HepG2 (cell line): Measurements from ENCODE around the gene ACADVL. TPM values are rescaled to one million over a fixed set of nuclear protein-coding genes. Genes with fewer than 3 reads are reported as not detected.

ENCODE experiments used
- ARID4A ChIP-seq: sonication (generic); formaldehyde crosslinking; IDR thresholded peaks from 2 replicates; pipeline ENCODE4 v1.5.0; 2020; ENCODE audit warnings: mild to moderate bottlenecking, missing genetic modification reagents, borderline replicate concordance
- ASH2L ChIP-seq: fragments of 300-600, 200-600 bp; sonication (generic); IDR thresholded peaks from 2 replicates; pipeline ENCODE4 v1.7.0; 2017; ENCODE audit warnings: low read depth, mild to moderate bottlenecking, moderate library complexity, mixed read lengths, low read length; ENCODE audit not compliant: insufficient read length
- ESRRA ChIP-seq: sonication (generic); formaldehyde crosslinking; IDR thresholded peaks from 2 replicates; pipeline ENCODE4 v1.5.1; 2020; ENCODE audit warnings: mild to moderate bottlenecking, low read depth, missing genetic modification reagents
- HMG20B ChIP-seq: conservative IDR thresholded peaks from 2 replicates; pipeline ENCODE4 v1.6.1; 2016; ENCODE audit warnings: missing genetic modification reagents, missing compliant biosample characterization
- JUNB ChIP-seq: sonication (generic); formaldehyde crosslinking; IDR thresholded peaks from 2 replicates; pipeline ENCODE4 v1.8.0; 2022; ENCODE audit warnings: missing genetic modification reagents, mild to moderate bottlenecking, borderline replicate concordance
- KDM3A ChIP-seq: IDR thresholded peaks from 2 replicates; pipeline ENCODE4 v1.6.1; 2018; ENCODE audit warnings: low read depth, missing compliant biosample characterization
- KMT2B ChIP-seq: IDR thresholded peaks from 2 replicates; pipeline ENCODE4 v1.6.1; 2016; ENCODE audit warnings: missing genetic modification reagents, missing compliant biosample characterization
- NAIF1 ChIP-seq: sonication (generic); formaldehyde crosslinking; IDR thresholded peaks from 2 replicates; pipeline ENCODE4 v1.5.0; 2020; ENCODE audit warnings: mild to moderate bottlenecking, missing genetic modification reagents, borderline replicate concordance
- NFIB ChIP-seq: sonication (generic); formaldehyde crosslinking; IDR thresholded peaks from 2 replicates; pipeline ENCODE4 v1.9.0; 2021; ENCODE audit warnings: missing genetic modification reagents, mild to moderate bottlenecking, borderline replicate concordance
- NFKBIZ ChIP-seq: IDR thresholded peaks from 2 replicates; pipeline ENCODE4 v1.6.1; 2018; ENCODE audit warnings: missing genetic modification reagents, missing compliant biosample characterization
- NONO ChIP-seq, 2 experiments: fragments of 450-650 bp in 1 of 2; sonication (generic) in 1 of 2; formaldehyde crosslinking in 1 of 2; IDR thresholded peaks in 1 of 2; conservative IDR thresholded peaks in 1 of 2; 2 replicates each; pipeline versions ENCODE4 v1.6.1 to v1.8.0; 2017 to 2022; ENCODE audit warnings: mild to moderate bottlenecking in 1 of 2, missing genetic modification reagents in 1 of 2, moderate library complexity in 1 of 2
- PRDM4 ChIP-seq: sonication (generic); formaldehyde crosslinking; IDR thresholded peaks from 2 replicates; pipeline ENCODE4 v1.9.0; 2021; ENCODE audit warnings: missing genetic modification reagents, borderline replicate concordance
- STAG1 ChIP-seq: sonication (generic); formaldehyde crosslinking; IDR thresholded peaks from 2 replicates; pipeline ENCODE4 v1.4.0; 2020; ENCODE audit warnings: missing genetic modification reagents
- ZFP36L1 ChIP-seq: sonication (generic); formaldehyde crosslinking; IDR thresholded peaks from 2 replicates; pipeline ENCODE4 v1.8.0; 2022; ENCODE audit warnings: mild to moderate bottlenecking, missing genetic modification reagents, moderate library complexity
- ZNF101 ChIP-seq: sonication (generic); formaldehyde crosslinking; IDR thresholded peaks from 2 replicates; pipeline ENCODE4 v1.4.0; 2020; ENCODE audit warnings: mild to moderate bottlenecking, low read depth, missing genetic modification reagents, borderline replicate concordance
- ZNF136 ChIP-seq: sonication (generic); formaldehyde crosslinking; IDR thresholded peaks from 2 replicates; pipeline ENCODE4 v1.8.1; 2022; ENCODE audit warnings: low read depth, mild to moderate bottlenecking, moderate library complexity, missing genetic modification reagents
- ZNF230 ChIP-seq: sonication (generic); formaldehyde crosslinking; IDR thresholded peaks from 2 replicates; pipeline ENCODE4 v1.4.0; 2020; ENCODE audit warnings: mild to moderate bottlenecking, missing genetic modification reagents
- ZNF30 ChIP-seq: sonication (generic); formaldehyde crosslinking; IDR thresholded peaks from 2 replicates; pipeline ENCODE4 v1.5.0; 2020; ENCODE audit warnings: mild to moderate bottlenecking, missing genetic modification reagents
- ZNF354B ChIP-seq: sonication (generic); formaldehyde crosslinking; IDR thresholded peaks from 2 replicates; pipeline ENCODE4 v1.8.0; 2022; ENCODE audit warnings: mild to moderate bottlenecking, missing genetic modification reagents
- ZNF441 ChIP-seq: sonication (generic); formaldehyde crosslinking; IDR thresholded peaks from 2 replicates; pipeline ENCODE4 v1.7.0; 2021; ENCODE audit warnings: missing genetic modification reagents, borderline replicate concordance
- ZNF564 ChIP-seq: sonication (generic); formaldehyde crosslinking; IDR thresholded peaks from 2 replicates; pipeline ENCODE4 v1.8.1; 2023; ENCODE audit warnings: mild to moderate bottlenecking, missing genetic modification reagents
- ZNF740 ChIP-seq: sonication (generic); formaldehyde crosslinking; IDR thresholded peaks from 2 replicates; pipeline ENCODE4 v1.4.0; 2020; ENCODE audit warnings: missing genetic modification reagents
- ZSCAN9 ChIP-seq: IDR thresholded peaks from 2 replicates; pipeline ENCODE4 v1.6.1; 2016; ENCODE audit warnings: borderline replicate concordance
- polyA plus RNA-seq, 8 experiments: library from polyadenylated mRNA; depleted of rRNA in 3 of 8; stranded (reverse) in 7 of 8; unstranded in 1 of 8; fragments of >200 nt; fragmentation: Illumina TruSeq in 4 of 8; extraction: Trizol in 4 of 8; gene quantifications; 2 replicates each; pipeline versions ENCODE4 v1.2.1 to v1.2.3, GENCODE V29; 2011 to 2016; ENCODE audit warnings: low read depth in 4 of 8, missing spikeins in 1 of 8, mixed read lengths in 1 of 8; ENCODE audit not compliant: insufficient read depth in 1 of 8
- total RNA-seq, 5 experiments: library from RNA; depleted of rRNA; stranded (reverse); fragments of >200 nt; fragmentation: Illumina TruSeq; extraction: Trizol; gene quantifications; 2 replicates each; pipeline ENCODE4 v1.2.3, GENCODE V29; 2016; ENCODE audit warnings: low read depth in 1 of 5

Gene ACADVL
- total and polyA plus RNA-seq, 2 of the 13 experiments (the other 11 are each of a cell fraction or from before 2014, with no cell fraction given) = 219 to 412 TPM

GRCh38 chr17:7219812-7220592 lies at the start of gene ACADVL, which contains the start of gene DLG4 (continued):
- TF ChIP-seq ARID4A (CRISPR knock-in tag) = peak; percentile 87
- TF ChIP-seq ZSCAN9 = no peak
- TF ChIP-seq ASH2L = peak; percentile 59
- TF ChIP-seq NFKBIZ (CRISPR knock-in tag) = peak; percentile 36
- TF ChIP-seq ESRRA (CRISPR knock-in tag) = peak; percentile 54; the same call in 1 of the 2 replicates
- TF ChIP-seq ZNF441 (CRISPR knock-in tag) = no peak; the same call in 1 of the 2 replicates
- TF ChIP-seq NFIB = no peak
- TF ChIP-seq NAIF1 (CRISPR knock-in tag) = peak; percentile 72; the same call in 1 of the 2 replicates
- TF ChIP-seq ZNF101 (CRISPR knock-in tag) = no peak
- 0 out of 2 replicates have a peak, but pooled peaks have one; percentile 9 for TF ChIP-seq ZFP36L1 (CRISPR knock-in tag)
- no peak for TF ChIP-seq ZNF354B (CRISPR knock-in tag)
- TF ChIP-seq JUNB = peak; percentile 79
- no peak for TF ChIP-seq NONO (IDR thresholded peaks at IDR 0.05)
- peak; percentile 66 for TF ChIP-seq NONO (CRISPR knock-in tag; conservative IDR thresholded peaks at IDR 0.05)
- 0 out of 2 replicates have a peak, but pooled peaks have one; percentile 72 for TF ChIP-seq ZNF136 (CRISPR knock-in tag)
- 0 out of 2 replicates have a peak, but pooled peaks have one; percentile 45 for TF ChIP-seq KDM3A
- TF ChIP-seq ZNF230 = no peak
- no peak for TF ChIP-seq ZNF564
- TF ChIP-seq STAG1 (CRISPR knock-in tag) = 0 out of 2 replicates have a peak, but pooled peaks have one; percentile 1
- TF ChIP-seq ZNF30 (CRISPR knock-in tag) = no peak
- no peak for TF ChIP-seq PRDM4 (CRISPR knock-in tag)
- no peak for TF ChIP-seq KMT2B (CRISPR knock-in tag)
- TF ChIP-seq ZNF740 (CRISPR knock-in tag) = no peak
- TF ChIP-seq HMG20B (CRISPR knock-in tag) = no peak
